Mesendoderm (in vitro differentiated cells): ENCODE results near the gene DNAI2.
A peak's percentile ranks its signal among the peaks of the same experiment; 100 is the strongest.

Experiments used
- DNase-seq: peaks from one replicate; pipeline ENCODE4 v3.0.0; 2013
- H2AK5ac ChIP-seq: 2 replicates; pipeline ENCODE4 v1.6.1; 2013; ENCODE audit warnings: low read length, inconsistent platforms
- H2BK120ac ChIP-seq: 2 replicates; pipeline ENCODE4 v1.6.1; 2013; ENCODE audit warnings: low read depth, mild to moderate bottlenecking, low read length, moderate library complexity, mixed read lengths
- H2BK15ac ChIP-seq: replicated peaks from 2 replicates; pipeline ENCODE4 v1.6.1; 2013; ENCODE audit warnings: low read depth, mild to moderate bottlenecking, moderate library complexity
- H2BK5ac ChIP-seq: 2 replicates; pipeline ENCODE4 v1.6.1; 2013; ENCODE audit warnings: low read length, inconsistent platforms
- H3K18ac ChIP-seq: 2 replicates; pipeline ENCODE4 v1.6.1; 2013; ENCODE audit warnings: mild to moderate bottlenecking, low read length, mixed read lengths
- H3K23ac ChIP-seq: one replicate; pipeline ENCODE4 v1.6.1; 2013; ENCODE audit warnings: low read length
- H3K27ac ChIP-seq: 2 replicates; pipeline ENCODE4 v1.5.1; 2013; ENCODE audit warnings: low read depth, mild to moderate bottlenecking, inconsistent platforms, low read length, moderate library complexity
- H3K27me3 ChIP-seq: 2 replicates; pipeline ENCODE4 v1.6.1; 2013; ENCODE audit warnings: low read length, control low read depth, mild to moderate bottlenecking, inconsistent platforms; ENCODE audit not compliant: insufficient read depth, poor library complexity
- H3K36me3 ChIP-seq: 2 replicates; pipeline ENCODE4 v1.6.1; 2013; ENCODE audit warnings: low read length, inconsistent platforms; ENCODE audit not compliant: control insufficient read depth, insufficient read depth
- H3K4ac ChIP-seq: one replicate; pipeline ENCODE4 v1.6.1; 2013; ENCODE audit warnings: low read depth, mild to moderate bottlenecking, low read length, moderate library complexity
- H3K4me1 ChIP-seq: 2 replicates; pipeline ENCODE4 v1.6.1; 2013; ENCODE audit warnings: low read depth, low read length, inconsistent platforms; ENCODE audit not compliant: control insufficient read depth
- H3K4me2 ChIP-seq: 2 replicates; pipeline ENCODE4 v1.6.1; 2013; ENCODE audit warnings: low read length
- H3K4me3 ChIP-seq: 2 replicates; pipeline ENCODE4 v1.5.1; 2013; ENCODE audit warnings: mild to moderate bottlenecking, low read length
- H3K56ac ChIP-seq: one replicate; pipeline ENCODE4 v1.6.1; 2013; ENCODE audit warnings: low read length
- H3K79me1 ChIP-seq: 2 replicates; pipeline ENCODE4 v1.6.1; 2013; ENCODE audit warnings: low read length, inconsistent platforms
- H3K79me2 ChIP-seq: 2 replicates; pipeline ENCODE4 v1.6.1; 2013; ENCODE audit warnings: mild to moderate bottlenecking, low read length; ENCODE audit not compliant: control insufficient read depth, insufficient read depth
- H3K9ac ChIP-seq: 2 replicates; pipeline ENCODE4 v1.6.1; 2013; ENCODE audit warnings: low read length, inconsistent platforms
- H4K5ac ChIP-seq: one replicate; pipeline ENCODE4 v1.6.1; 2013; ENCODE audit warnings: low read length
- H4K8ac ChIP-seq: one replicate; pipeline ENCODE4 v1.6.1; 2013; ENCODE audit warnings: low read depth, mild to moderate bottlenecking, control low read depth, low read length, moderate library complexity
- WGBS: extraction: QIAGEN DNeasy Blood & Tissue Kit; methylation state at CpG from one replicate; pipeline ENCODE4 v1.1.7; 2013; ENCODE audit warnings: low lambda C conversion rate, missing lambda C conversion rate; ENCODE audit not compliant: insufficient coverage; ENCODE audit errors: extremely low coverage; 5-methylcytosine and 5-hydroxymethylcytosine counted together

DNAI2 gene

GRCh38 chr17:74289688-74290087 is 15.7 kb downstream of the DNAI2 start:
- Histone ChIP-seq H3K4me2 (no peak overlapping the region), H3K4ac (no peak overlapping the region), H3K27me3 (no peaks in the 10 kb centered on the region), H2BK5ac (no peak overlapping the region), H3K23ac (no peak overlapping the region), H3K27ac (no peak overlapping the region), H4K5ac (no peak overlapping the region), H3K56ac (no peak overlapping the region), H2BK120ac (no peak overlapping the region), H3K79me2 (no peaks in the 10 kb centered on the region), H3K4me1 (no peaks in the 10 kb centered on the region), H3K36me3 (no peaks in the 10 kb centered on the region), H2BK15ac (no peak overlapping the region), H2AK5ac (no peak overlapping the region), H3K9ac (no peak overlapping the region), H3K4me3 (no peak overlapping the region), H4K8ac (no peak overlapping the region), H3K18ac (no peak overlapping the region), H3K79me1 (no peaks in the 10 kb centered on the region)
- WGBS = no CpG with 5 or more reads among the region's 11 CpGs
- no peak for DNase-seq

DNA sequence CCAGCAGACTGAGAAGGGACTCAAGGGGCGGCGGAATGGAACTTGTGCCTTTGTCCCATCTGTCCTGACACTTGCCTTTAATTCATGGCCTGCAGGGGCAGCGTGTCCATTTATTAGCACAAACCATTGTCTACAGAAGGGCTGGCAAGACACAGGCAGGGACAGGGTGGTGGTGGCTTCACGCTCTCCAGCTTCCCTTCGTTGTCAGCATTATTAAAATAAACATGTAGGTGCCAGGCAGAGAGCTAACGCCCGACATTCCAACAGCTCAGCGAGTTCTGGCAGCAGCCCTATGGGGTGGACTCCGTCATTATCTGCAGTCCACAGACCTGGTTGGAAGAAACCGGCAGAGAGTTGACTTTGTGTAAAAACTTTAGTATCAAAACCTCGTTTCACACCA is 16.3 kb downstream of the DNAI2 start:
- Histone ChIP-seq H3K79me2 (no peaks in the 10 kb centered on the region), H2AK5ac (no peak overlapping the region), H3K18ac (no peak overlapping the region), H3K27me3 (no peaks in the 10 kb centered on the region), H2BK15ac (no peak overlapping the region), H3K79me1 (no peaks in the 10 kb centered on the region), H3K4me1 (no peaks in the 10 kb centered on the region), H4K8ac (no peak overlapping the region), H2BK5ac (no peak overlapping the region), H3K4me2 (no peak overlapping the region), H3K27ac (no peak overlapping the region), H3K36me3 (no peaks in the 10 kb centered on the region), H2BK120ac (no peak overlapping the region), H3K56ac (no peak overlapping the region), H4K5ac (no peak overlapping the region), H3K4ac (no peak overlapping the region), H3K4me3 (no peak overlapping the region), H3K9ac (no peak overlapping the region), H3K23ac (no peak overlapping the region)
- WGBS = no CpG with 5 or more reads among the region's 11 CpGs
- no peak for DNase-seq

GRCh38 chr17:74292495-74292894 is 18.5 kb downstream of the DNAI2 start:
- Histone ChIP-seq H3K4me2 (no peak overlapping the region), H4K8ac (no peak overlapping the region), H2AK5ac (no peak overlapping the region), H3K56ac (no peak overlapping the region), H3K79me2 (no peaks in the 10 kb centered on the region), H4K5ac (no peak overlapping the region), H2BK5ac (no peak overlapping the region), H3K9ac (no peak overlapping the region), H3K27ac (no peak overlapping the region), H3K4me3 (no peak overlapping the region), H3K4me1 (no peaks in the 10 kb centered on the region), H2BK15ac (no peak overlapping the region), H3K23ac (no peak overlapping the region), H3K79me1 (no peaks in the 10 kb centered on the region), H3K27me3 (no peaks in the 10 kb centered on the region), H3K18ac (no peak overlapping the region), H2BK120ac (no peak overlapping the region), H3K36me3 (no peaks in the 10 kb centered on the region), H3K4ac (no peak overlapping the region)
- WGBS = no CpG with 5 or more reads among the region's 10 CpGs
- DNase-seq = no peak

DNA sequence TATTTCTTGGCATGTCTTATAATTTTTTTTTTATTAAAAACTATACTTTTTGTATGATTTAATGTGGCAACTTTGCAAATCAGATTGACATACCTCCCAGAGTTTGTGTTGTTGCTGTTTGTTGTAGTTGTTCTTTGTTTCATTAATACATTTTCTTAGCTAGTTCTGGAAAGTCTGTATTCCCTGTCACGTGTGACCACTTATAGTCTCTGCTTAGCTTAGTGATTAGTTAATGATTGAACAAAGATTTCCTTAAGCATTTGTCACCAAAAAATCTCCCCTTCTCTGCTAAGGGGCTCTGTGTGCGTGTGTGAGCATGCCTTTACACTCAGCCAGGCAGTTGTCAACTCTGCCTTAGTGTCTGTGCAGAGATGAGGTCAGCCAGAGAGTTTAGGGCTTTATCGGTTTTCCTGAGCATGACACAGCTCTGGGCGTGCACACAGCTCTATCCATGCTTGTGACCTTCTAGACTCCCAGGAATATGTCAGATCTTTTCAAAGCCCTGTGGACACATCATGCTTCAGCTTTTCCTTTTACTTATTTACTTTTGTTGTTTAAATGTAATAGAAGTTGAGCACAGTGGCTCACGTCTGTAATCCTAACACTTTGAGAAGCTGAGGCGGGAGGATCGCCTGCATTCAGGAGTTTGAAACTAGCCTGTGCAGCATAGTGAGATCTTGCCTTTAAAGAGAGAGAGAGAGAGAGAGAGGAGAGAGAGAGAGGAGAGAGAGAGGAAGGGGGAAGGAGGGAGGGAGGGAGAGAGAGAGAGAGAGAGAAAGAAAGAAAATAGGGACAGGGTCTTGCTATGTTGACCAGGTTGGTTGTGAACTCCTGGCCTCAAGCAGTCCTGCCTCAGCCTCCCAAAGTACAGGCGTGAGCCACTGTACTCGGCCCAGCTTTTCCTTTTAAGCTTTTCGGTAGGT is 21.9 kb downstream of the DNAI2 start:
- H3K4me3 ChIP-seq = no peak overlapping the region
- H3K79me2 ChIP-seq = no peaks in the 10 kb centered on the region
- H4K5ac ChIP-seq = no peak overlapping the region
- H3K56ac ChIP-seq = no peak overlapping the region
- no peaks in the 10 kb centered on the region for H3K27me3 ChIP-seq
- WGBS = no CpG with 5 or more reads among the region's 10 CpGs
- H3K23ac ChIP-seq = no peak overlapping the region
- H3K18ac ChIP-seq = no peak overlapping the region
- no peaks in the 10 kb centered on the region for H3K4me1 ChIP-seq
- H3K36me3 ChIP-seq = no peaks in the 10 kb centered on the region
- no peak overlapping the region for H2BK5ac ChIP-seq
- H3K9ac ChIP-seq = no peak overlapping the region
- H2BK15ac ChIP-seq = no peak overlapping the region
- no peak overlapping the region for H3K4ac ChIP-seq
- no peak overlapping the region for H4K8ac ChIP-seq
- H3K79me1 ChIP-seq = no peaks in the 10 kb centered on the region
- no peak for DNase-seq
- H2BK120ac ChIP-seq = no peak overlapping the region
- H2AK5ac ChIP-seq = no peak overlapping the region
- no peak overlapping the region for H3K27ac ChIP-seq
- no peak overlapping the region for H3K4me2 ChIP-seq

GRCh38 chr17:74296548-74296936 is 22.5 kb downstream of the DNAI2 start:
- no peak overlapping the region for H3K4me2 ChIP-seq
- H4K8ac ChIP-seq = no peak overlapping the region
- H4K5ac ChIP-seq = no peak overlapping the region
- H3K23ac ChIP-seq = no peak overlapping the region
- no peak overlapping the region for H3K27ac ChIP-seq
- no peak overlapping the region for H2BK120ac ChIP-seq
- H3K27me3 ChIP-seq = no peaks in the 10 kb centered on the region
- H3K36me3 ChIP-seq = no peaks in the 10 kb centered on the region
- H3K4ac ChIP-seq = no peak overlapping the region
- no peaks in the 10 kb centered on the region for H3K4me1 ChIP-seq
- no peak overlapping the region for H3K56ac ChIP-seq
- no CpG with 5 or more reads among the region's 5 CpGs for WGBS
- DNase-seq = peak; percentile 94
- no peak overlapping the region for H2AK5ac ChIP-seq
- H3K4me3 ChIP-seq = no peak overlapping the region
- no peak overlapping the region for H2BK15ac ChIP-seq
- H2BK5ac ChIP-seq = no peak overlapping the region
- no peaks in the 10 kb centered on the region for H3K79me2 ChIP-seq
- no peak overlapping the region for H3K9ac ChIP-seq
- no peak overlapping the region for H3K18ac ChIP-seq
- H3K79me1 ChIP-seq = no peaks in the 10 kb centered on the region

- Histone ChIP-seq H3K36me3 (no peaks in the 10 kb centered on the region), H4K8ac (no peak overlapping the region), H3K4me2 (no peak overlapping the region), H3K23ac (no peak overlapping the region), H2BK5ac (no peak overlapping the region), H4K5ac (no peak overlapping the region), H3K4me1 (no peaks in the 10 kb centered on the region), H3K27ac (no peak overlapping the region), H2BK15ac (no peak overlapping the region), H3K27me3 (no peaks in the 10 kb centered on the region), H2BK120ac (no peak overlapping the region), H3K56ac (no peak overlapping the region), H3K79me2 (no peaks in the 10 kb centered on the region), H2AK5ac (no peak overlapping the region), H3K4me3 (no peak overlapping the region), H3K9ac (no peak overlapping the region), H3K79me1 (no peaks in the 10 kb centered on the region), H3K4ac (no peak overlapping the region), H3K18ac (no peak overlapping the region)
- no peak for DNase-seq
- WGBS = no CpG with 5 or more reads among the region's 4 CpGs
Observed at GRCh38 chr17:74297941-74298340, 23.9 kb downstream of the DNAI2 start.
